Lower leg skin (tissue), 4 donors: ENCODE measurements around the gene TAC4. TPM values are rescaled to one million over a fixed set of nuclear protein-coding genes. Genes with fewer than 3 reads are reported as not detected.

Source experiments
- DNase-seq, 2 donors: peaks; one replicate each; pipeline ENCODE4 v3.0.0-alpha.2; 2019; ENCODE audit warnings: low spot score in 2 of 2
- H3K4me3 ChIP-seq: fragments of 200-600 bp; sonication (generic); 2 replicates; pipeline ENCODE4 v1.5.1; 2017; ENCODE audit warnings: mild to moderate bottlenecking, low read depth; ENCODE audit not compliant: poor library complexity, severe bottlenecking
- CTCF ChIP-seq, 3 donors: fragments of 450-650 bp; IDR thresholded peaks; one replicate each; pipeline ENCODE4 v1.5.1; 2016; ENCODE audit warnings: antibody characterized with exemption in 3 of 3, mild to moderate bottlenecking in 3 of 3, moderate library complexity in 2 of 3
- POLR2A ChIP-seq, 2 donors: fragments of 450-650 bp; IDR thresholded peaks; one replicate each; pipeline ENCODE4 v1.6.1; 2016 to 2017; ENCODE audit warnings: antibody characterized with exemption in 2 of 2, mild to moderate bottlenecking in 1 of 2, moderate library complexity in 1 of 2
- WGBS, 2 donors: methylation state at CpG; one replicate each; pipeline ENCODE4 v1.1.5; 2018; 5-methylcytosine and 5-hydroxymethylcytosine counted together
- intact Hi-C: fragments of 100-400 bp; cut with DNase I; formaldehyde crosslinking; loops from one replicate; pipeline ENCODE4 v1.15.0; 2023; ENCODE audit warnings: low total_unique reads
- total RNA-seq, 4 donors: library from RNA; depleted of rRNA; stranded (reverse); fragments of >200 nt; gene quantifications; one replicate each; pipeline ENCODE4 v1.1.0, GENCODE V29; 2016

TAC4 gene
- total RNA-seq, 4 donors from 2014 or later = not detected

GRCh38 chr17:49836111-49837030, 11.5 kb downstream of the TAC4 start:
- DNase-seq = no peak
- 61 to 62% methylated on average over 16 of the region's 16 CpGs for WGBS, 2 donors
- intact Hi-C loops = no loop called here

GRCh38 chr17:49835472-49835871, 12.4 kb downstream of the TAC4 start:
- TF ChIP-seq CTCF (IDR thresholded peaks at IDR 0.05) = no peak
- TF ChIP-seq POLR2A (IDR thresholded peaks at IDR 0.05) = no peak
- no peak for DNase-seq
- 70 to 87% methylated on average over 7 of the region's 7 CpGs for WGBS, 2 donors
- intact Hi-C loops = no loop called here
- no peak overlapping the region for H3K4me3 ChIP-seq

More at GRCh38 chr17:49836111-49837030, 11.5 kb downstream of the TAC4 start:
- H3K4me3 ChIP-seq = no peak overlapping the region
- TF ChIP-seq POLR2A (IDR thresholded peaks at IDR 0.05) (no peak), CTCF (IDR thresholded peaks at IDR 0.05) (no peak)

- 92 to 93% methylated on average over 19 of the region's 19 CpGs for WGBS, 2 donors
- H3K4me3 ChIP-seq = no peak overlapping the region
Observed at GRCh38 chr17:49834118-49834743, 13.6 kb downstream of the TAC4 start.

GRCh38 chr17:49832840-49833599, 14.8 kb downstream of the TAC4 start:
- TF ChIP-seq CTCF (IDR thresholded peaks at IDR 0.05) (no peak), POLR2A (IDR thresholded peaks at IDR 0.05) (no peak)
- WGBS, 2 donors = 76 to 81% methylated on average over 7 of the region's 7 CpGs
- intact Hi-C loops = no loop called here
- no peak overlapping the region for H3K4me3 ChIP-seq
- DNase-seq = no peak

More at GRCh38 chr17:49834118-49834743, 13.6 kb downstream of the TAC4 start:
- intact Hi-C loops = no loop called here
- DNase-seq = no peak
- TF ChIP-seq CTCF (IDR thresholded peaks at IDR 0.05) (no peak), POLR2A (IDR thresholded peaks at IDR 0.05) (no peak)

GRCh38 chr17:49830605-49831004, 17.3 kb downstream of the TAC4 start:
- intact Hi-C loops = no loop called here
- no peak for DNase-seq
- 17 to 21% methylated on average over 1 of the region's 1 CpG for WGBS, 2 donors
- TF ChIP-seq POLR2A (IDR thresholded peaks at IDR 0.05) (no peak), CTCF (IDR thresholded peaks at IDR 0.05) (no peak)
- no peak overlapping the region for H3K4me3 ChIP-seq
